Gastrocnemius medialis (tissue), 4 donors: ENCODE data around the gene APOL3. TPM values are rescaled to one million over a fixed set of nuclear protein-coding genes. Genes with fewer than 3 reads are reported as not detected.

Experiments used
- ATAC-seq, 2 donors: fragments of 150-250 bp; one replicate each; pipeline ENCODE4 v1.9.1; 2016
- DNase-seq, 2 donors: peaks; one replicate each; pipeline ENCODE4 v3.0.0-alpha.2; 2019
- H3K27ac ChIP-seq, 4 donors: fragments of 200-600 bp; sonication (generic); 1 replicate in 1 of 4; 2 replicates in 3 of 4; pipeline ENCODE4 v1.5.1; 2016 to 2018; ENCODE audit warnings: mild to moderate bottlenecking in 2 of 4, moderate library complexity in 1 of 4
- H3K27me3 ChIP-seq, 3 donors: fragments of 200-600 bp; sonication (generic) in 2 of 3; 1 replicate in 1 of 3; 2 replicates in 2 of 3; pipeline versions ENCODE4 v1.5.1 to v1.6.0; 2016 to 2019; ENCODE audit warnings: mild to moderate bottlenecking in 1 of 3, moderate library complexity in 1 of 3
- H3K36me3 ChIP-seq, 2 donors: fragments of 200-600 bp; sonication (generic) in 1 of 2; one replicate each; pipeline ENCODE4 v1.5.1; 2017 to 2018
- H3K4me1 ChIP-seq, 2 donors: fragments of 200-600 bp; sonication (generic) in 1 of 2; one replicate each; pipeline ENCODE4 v1.5.1; 2016 to 2017; ENCODE audit warnings: mild to moderate bottlenecking in 2 of 2
- H3K4me3 ChIP-seq, 4 donors: fragments of 200-600 bp; sonication (generic) in 3 of 4; 1 replicate in 1 of 4; 2 replicates in 3 of 4; pipeline ENCODE4 v1.5.1; 2016 to 2019; ENCODE audit warnings: mild to moderate bottlenecking in 2 of 4
- H3K9me3 ChIP-seq, 3 donors: fragments of 200-600 bp; sonication (generic) in 2 of 3; 1 replicate in 1 of 3; 2 replicates in 2 of 3; pipeline ENCODE4 v1.5.1; 2016 to 2019
- POLR2A ChIP-seq, 2 donors: fragments of 450-650 bp; IDR thresholded peaks; one replicate each; pipeline ENCODE4 v1.6.1; 2017; ENCODE audit warnings: antibody characterized with exemption in 2 of 2, mild to moderate bottlenecking in 2 of 2, moderate library complexity in 2 of 2
- in situ Hi-C, 4 donors: fragments of 200-750 bp; cut with MboI; loops; one replicate each; pipeline versions ENCODE4 v1.15.0 to v1.8.0; 2017; ENCODE audit warnings: low sequenced_read_pairs in 4 of 4
- intact Hi-C: fragments of 100-400 bp; cut with DNase I; formaldehyde crosslinking; loops from one replicate; pipeline ENCODE4 v1.15.1; 2023; ENCODE audit warnings: low total_unique reads
- total RNA-seq, 4 donors: library from RNA; depleted of rRNA; stranded (reverse); fragments of >200 nt; gene quantifications; one replicate each; pipeline versions ENCODE4 v1.1.0 to v1.2.3, GENCODE V29; 2016
- TF ChIP-seq, protein P1 (sequence below), 5 experiments: fragments of 450-650 bp in 3 of 5; fragments of 200-600 bp in 2 of 5; sonication (generic) in 2 of 5; IDR thresholded peaks in 4 of 5; conservative IDR thresholded peaks in 1 of 5; 1 replicate in 4 of 5; 2 replicates in 1 of 5; pipeline ENCODE4 v1.5.1; 2016 to 2019; ENCODE audit warnings: antibody characterized with exemption in 5 of 5, mild to moderate bottlenecking in 3 of 5, moderate library complexity in 3 of 5

Gene APOL3
- total RNA-seq, 4 donors from 2014 or later, result 16.6 to 23.4 (median 19.3) TPM

DNA sequence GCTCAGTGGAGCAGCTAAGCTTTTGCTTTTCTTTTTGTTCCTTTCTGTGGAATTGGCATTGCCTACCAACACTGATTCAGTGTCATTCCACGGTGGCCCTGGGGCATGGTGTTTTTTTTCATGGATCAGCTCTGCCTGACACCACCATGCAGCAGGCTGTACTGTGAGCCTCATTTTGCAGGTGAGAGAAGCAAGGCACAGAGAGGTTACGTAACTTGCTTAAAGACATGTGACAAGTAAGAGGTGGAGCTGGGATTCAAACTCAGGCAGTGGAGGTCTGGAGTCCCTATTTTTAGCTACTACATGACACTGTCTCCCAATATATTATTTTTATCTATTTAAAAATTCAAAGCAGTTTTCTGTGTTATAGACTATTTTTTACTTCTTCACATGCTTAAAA is 44.4 kb downstream of the APOL3 start:
- TF ChIP-seq, protein P1, sequence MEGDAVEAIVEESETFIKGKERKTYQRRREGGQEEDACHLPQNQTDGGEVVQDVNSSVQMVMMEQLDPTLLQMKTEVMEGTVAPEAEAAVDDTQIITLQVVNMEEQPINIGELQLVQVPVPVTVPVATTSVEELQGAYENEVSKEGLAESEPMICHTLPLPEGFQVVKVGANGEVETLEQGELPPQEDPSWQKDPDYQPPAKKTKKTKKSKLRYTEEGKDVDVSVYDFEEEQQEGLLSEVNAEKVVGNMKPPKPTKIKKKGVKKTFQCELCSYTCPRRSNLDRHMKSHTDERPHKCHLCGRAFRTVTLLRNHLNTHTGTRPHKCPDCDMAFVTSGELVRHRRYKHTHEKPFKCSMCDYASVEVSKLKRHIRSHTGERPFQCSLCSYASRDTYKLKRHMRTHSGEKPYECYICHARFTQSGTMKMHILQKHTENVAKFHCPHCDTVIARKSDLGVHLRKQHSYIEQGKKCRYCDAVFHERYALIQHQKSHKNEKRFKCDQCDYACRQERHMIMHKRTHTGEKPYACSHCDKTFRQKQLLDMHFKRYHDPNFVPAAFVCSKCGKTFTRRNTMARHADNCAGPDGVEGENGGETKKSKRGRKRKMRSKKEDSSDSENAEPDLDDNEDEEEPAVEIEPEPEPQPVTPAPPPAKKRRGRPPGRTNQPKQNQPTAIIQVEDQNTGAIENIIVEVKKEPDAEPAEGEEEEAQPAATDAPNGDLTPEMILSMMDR (IDR thresholded peaks at IDR 0.05 in 4 of 5, conservative IDR thresholded peaks at IDR 0.05 in 1 of 5), result no peak
- TF ChIP-seq POLR2A (IDR thresholded peaks at IDR 0.05), result no peak
- H3K36me3 ChIP-seq, result no peaks in the 10 kb centered on the region
- DNase-seq (no peak), ATAC-seq (no peak)
- H3K27ac ChIP-seq, result no peak overlapping the region
- H3K4me3 ChIP-seq, result no peak overlapping the region
- no peaks in the 10 kb centered on the region for H3K27me3 ChIP-seq
- intact Hi-C loops (no loop called here), in situ Hi-C loops (loop anchor here in 2 of 4 donors (25.0 kb wide), 2 partner anchors 654 to 679 kb away; no protein-coding TSS in a partner anchor)
- no peaks in the 10 kb centered on the region for H3K4me1 ChIP-seq
- H3K9me3 ChIP-seq, result no peaks in the 10 kb centered on the region

DNA sequence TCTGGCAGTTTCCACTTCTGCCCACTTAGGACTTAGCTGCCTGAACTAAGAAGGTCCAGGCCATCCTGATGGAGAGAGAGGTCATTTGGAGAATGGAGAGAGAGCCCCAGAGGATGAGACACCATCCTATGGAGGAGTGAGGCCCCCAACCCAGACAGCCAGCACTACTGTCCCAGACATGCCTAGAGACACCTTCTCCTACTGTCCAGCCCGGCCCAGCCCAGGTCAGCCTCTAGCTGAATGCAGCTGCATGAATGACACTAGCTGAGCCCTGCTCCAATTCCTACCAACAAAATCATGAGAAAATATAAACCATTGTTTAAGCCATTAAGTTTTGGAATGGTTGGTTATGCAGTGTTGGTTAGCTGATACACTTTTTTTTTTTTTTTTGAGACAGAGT is 47.4 kb downstream of the APOL3 start:
- H3K27ac ChIP-seq, result no peak overlapping the region
- intact Hi-C loops, result no loop called here
- in situ Hi-C loops, result loop anchor here in 2 of 4 donors (25.0 kb wide), 2 partner anchors 651 to 676 kb away; no protein-coding TSS in a partner anchor
- TF ChIP-seq, protein P1 (IDR thresholded peaks at IDR 0.05 in 4 of 5, conservative IDR thresholded peaks at IDR 0.05 in 1 of 5), result no peak
- no peak for TF ChIP-seq POLR2A (IDR thresholded peaks at IDR 0.05)
- peaks cover 0 to 2% (median 0%) of the 10 kb centered on the region in 3 donors for H3K27me3 ChIP-seq
- ATAC-seq (no peak), DNase-seq (no peak)
- no peaks in the 10 kb centered on the region for H3K36me3 ChIP-seq
- no peaks in the 10 kb centered on the region for H3K4me1 ChIP-seq
- no peak overlapping the region for H3K4me3 ChIP-seq
- H3K9me3 ChIP-seq, result no peaks in the 10 kb centered on the region

DNA sequence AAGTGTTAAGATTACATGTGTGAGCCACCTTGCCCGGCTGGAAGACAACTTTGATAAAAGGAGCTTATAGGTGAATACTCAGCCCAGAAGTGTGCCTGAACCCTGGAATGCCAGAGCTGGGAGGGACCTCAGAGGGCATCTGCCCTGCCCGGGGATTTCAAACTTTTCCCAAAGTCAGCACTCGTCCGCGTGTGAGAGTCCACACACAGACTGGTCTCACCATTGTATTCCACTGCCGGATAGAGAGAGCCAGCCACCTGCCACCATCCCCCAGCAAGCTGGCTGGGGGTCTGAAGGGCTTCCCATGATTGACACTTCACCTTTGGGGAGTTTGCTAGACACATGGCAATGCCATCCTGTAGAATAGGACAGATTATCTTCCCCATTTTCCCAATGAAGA is 49.2 kb downstream of the APOL3 start:
- DNase-seq, result no peak
- in situ Hi-C loops, result loop anchor here in 2 of 4 donors (25.0 kb wide), 2 partner anchors 649 to 674 kb away; no protein-coding TSS in a partner anchor
- Histone ChIP-seq H3K4me1 (no peaks in the 10 kb centered on the region), H3K27ac (no peak overlapping the region), H3K9me3 (no peaks in the 10 kb centered on the region), H3K4me3 (no peak overlapping the region), H3K36me3 (no peaks in the 10 kb centered on the region), H3K27me3 (peaks cover 0 to 2% (median 0%) of the 10 kb centered on the region in 3 donors)
- no peak for ATAC-seq
- no peak for TF ChIP-seq POLR2A (IDR thresholded peaks at IDR 0.05)
- TF ChIP-seq, protein P1 (IDR thresholded peaks at IDR 0.05 in 4 of 5, conservative IDR thresholded peaks at IDR 0.05 in 1 of 5), result no peak
- intact Hi-C loops, result no loop called here

DNA sequence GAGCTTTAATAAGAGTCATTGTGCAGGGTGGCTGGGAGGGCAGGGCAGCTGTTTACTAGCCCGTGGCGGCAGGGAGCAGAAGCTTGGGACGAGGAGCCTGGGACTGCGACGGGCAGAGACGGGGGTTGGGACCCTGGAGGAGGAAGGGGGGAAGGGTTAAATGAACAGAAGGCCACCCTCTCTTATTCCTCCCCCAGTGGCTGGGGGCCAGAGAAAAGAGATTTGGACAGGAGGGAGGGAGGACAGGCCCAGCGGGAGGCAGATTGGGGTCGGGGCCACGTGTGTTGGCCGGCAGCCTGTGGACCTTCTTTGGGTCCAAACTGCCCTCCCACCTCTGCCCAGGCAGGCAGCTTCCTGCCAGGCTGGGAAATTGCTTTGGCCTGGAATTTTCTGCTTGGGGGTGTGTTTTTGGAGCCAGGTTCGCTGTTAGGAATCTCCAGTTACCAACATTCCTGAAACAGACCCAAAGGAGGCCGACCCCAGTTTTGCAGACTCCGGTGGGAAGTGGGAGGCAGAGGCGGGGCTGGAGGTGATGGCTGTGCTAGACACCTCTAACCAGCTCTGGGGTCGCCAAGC is 50.2 kb downstream of the APOL3 start:
- Histone ChIP-seq H3K27ac (no peak overlapping the region), H3K27me3 (peaks cover 0 to 2% (median 0%) of the 10 kb centered on the region in 3 donors), H3K4me1 (no peaks in the 10 kb centered on the region), H3K9me3 (no peaks in the 10 kb centered on the region), H3K36me3 (no peaks in the 10 kb centered on the region), H3K4me3 (no peak overlapping the region)
- no peak for ATAC-seq
- intact Hi-C loops, result no loop called here
- no peak for DNase-seq
- no peak for TF ChIP-seq POLR2A (IDR thresholded peaks at IDR 0.05)
- TF ChIP-seq, protein P1 (IDR thresholded peaks at IDR 0.05 in 4 of 5, conservative IDR thresholded peaks at IDR 0.05 in 1 of 5), result no peak
- in situ Hi-C loops, result loop anchor here in 2 of 4 donors (25.0 kb wide), 2 partner anchors 648 to 673 kb away; no protein-coding TSS in a partner anchor
